Measurements from ENCODE around the gene SMIM13.

DNA sequence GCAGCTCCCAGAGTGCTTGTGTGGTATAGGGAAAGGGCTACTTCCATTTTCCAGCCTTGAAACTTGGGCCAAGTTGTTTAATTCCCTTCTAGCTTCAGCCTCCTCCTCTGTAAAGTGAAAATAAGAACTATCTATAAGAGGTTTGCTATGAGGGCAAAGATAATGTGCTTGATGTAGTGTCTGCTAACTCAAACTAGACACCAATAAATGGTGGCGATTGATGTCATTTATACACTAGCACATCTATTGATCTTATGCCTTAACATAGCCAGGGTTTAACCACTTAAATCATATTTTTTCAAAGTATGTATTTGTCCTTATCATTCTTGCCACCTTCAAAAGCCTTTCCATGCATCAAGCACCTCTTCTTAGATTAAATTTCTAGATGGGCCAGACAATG lies 83.6 kb downstream of the SMIM13 start:
- TF ChIP-seq, protein P1, sequence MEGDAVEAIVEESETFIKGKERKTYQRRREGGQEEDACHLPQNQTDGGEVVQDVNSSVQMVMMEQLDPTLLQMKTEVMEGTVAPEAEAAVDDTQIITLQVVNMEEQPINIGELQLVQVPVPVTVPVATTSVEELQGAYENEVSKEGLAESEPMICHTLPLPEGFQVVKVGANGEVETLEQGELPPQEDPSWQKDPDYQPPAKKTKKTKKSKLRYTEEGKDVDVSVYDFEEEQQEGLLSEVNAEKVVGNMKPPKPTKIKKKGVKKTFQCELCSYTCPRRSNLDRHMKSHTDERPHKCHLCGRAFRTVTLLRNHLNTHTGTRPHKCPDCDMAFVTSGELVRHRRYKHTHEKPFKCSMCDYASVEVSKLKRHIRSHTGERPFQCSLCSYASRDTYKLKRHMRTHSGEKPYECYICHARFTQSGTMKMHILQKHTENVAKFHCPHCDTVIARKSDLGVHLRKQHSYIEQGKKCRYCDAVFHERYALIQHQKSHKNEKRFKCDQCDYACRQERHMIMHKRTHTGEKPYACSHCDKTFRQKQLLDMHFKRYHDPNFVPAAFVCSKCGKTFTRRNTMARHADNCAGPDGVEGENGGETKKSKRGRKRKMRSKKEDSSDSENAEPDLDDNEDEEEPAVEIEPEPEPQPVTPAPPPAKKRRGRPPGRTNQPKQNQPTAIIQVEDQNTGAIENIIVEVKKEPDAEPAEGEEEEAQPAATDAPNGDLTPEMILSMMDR (IDR thresholded peaks at IDR 0.05), result no peak
- TF ChIP-seq EZH2 (IDR thresholded peaks at IDR 0.05), result no peak

Data from neural progenitor cell (in vitro differentiated cells).